SK-N-SH (cell line): ENCODE measurements around the gene SFMBT2. TPM values are rescaled to one million over a fixed set of nuclear protein-coding genes. Genes with fewer than 3 reads are reported as not detected.

Source experiments
- CTCF ChIA-PET: fragments of 300-600, 350-600 bp; formaldehyde crosslinking; extraction: SDS; loops from one replicate; lab custom pipeline; 2021; lab: Yijun Ruan, JAX
- POLR2A ChIA-PET: fragments of 350-600 bp; sonication (Branson Sonifier 250); formaldehyde crosslinking; extraction: SDS; loops from one replicate; lab custom pipeline; 2020; ENCODE audit warnings: antibody characterized with exemption, inconsistent platforms; lab: Yijun Ruan, JAX
- DNase-seq: peaks from one replicate; pipeline ENCODE4 v3.0.0; 2012
- H2AFZ ChIP-seq: fragments of 200-600 bp; sonication (generic); 2 replicates; pipeline ENCODE4 v1.8.1; 2016; ENCODE audit warnings: antibody characterized with exemption, mild to moderate bottlenecking, low read depth
- H3F3A ChIP-seq: fragments of 200-600 bp; sonication (generic); replicated peaks from 2 replicates; pipeline ENCODE3; 2016; ENCODE audit warnings: antibody characterized with exemption, mild to moderate bottlenecking; ENCODE audit not compliant: insufficient read depth
- H3K27ac ChIP-seq, 2 experiments: fragments of 200-500 bp in 1 of 2; fragments of 200-600 bp in 1 of 2; sonication (Bioruptor generic) in 1 of 2; sonication (generic), shearing (Covaris generic) in 1 of 2; 2 replicates each; pipeline versions ENCODE4 v1.5.1 to v1.6.1; 2014 to 2016; ENCODE audit warnings: low read depth in 2 of 2, inconsistent platforms in 1 of 2, low read length in 1 of 2, mild to moderate bottlenecking in 1 of 2, mixed read lengths in 1 of 2
- H3K27me3 ChIP-seq: fragments of 200-600 bp; sonication (generic), shearing (Covaris generic); 2 replicates; pipeline ENCODE4 v1.6.1; 2016; ENCODE audit warnings: mixed run types; ENCODE audit not compliant: insufficient read depth
- H3K36me3 ChIP-seq, 2 experiments: fragments of 200-500 bp in 1 of 2; fragments of 200-600 bp in 1 of 2; sonication (Bioruptor generic) in 1 of 2; sonication (generic) in 1 of 2; replicated peaks in 1 of 2; 2 replicates each; pipeline versions ENCODE3 to v1.5.1; 2014 to 2016; ENCODE audit warnings: low read length in 1 of 2, mild to moderate bottlenecking in 1 of 2; ENCODE audit not compliant: insufficient read depth in 2 of 2, control insufficient read depth in 1 of 2
- H3K4me1 ChIP-seq, 2 experiments: fragments of 200-500 bp in 1 of 2; fragments of 200-600 bp in 1 of 2; sonication (Bioruptor generic) in 1 of 2; sonication (generic), shearing (Covaris generic) in 1 of 2; 2 replicates each; pipeline versions ENCODE4 v1.5.1 to v1.6.1; 2014 to 2016; ENCODE audit warnings: low read depth in 1 of 2, low read length in 1 of 2, mixed run types in 1 of 2; ENCODE audit not compliant: insufficient read depth in 2 of 2, control insufficient read depth in 1 of 2
- H3K4me2 ChIP-seq: fragments of 200-600 bp; sonication (generic), shearing (Covaris generic); 2 replicates; pipeline ENCODE4 v1.6.1; 2017; ENCODE audit warnings: mixed run types
- H3K4me3 ChIP-seq, 2 experiments: fragments of 200-500 bp in 1 of 2; fragments of 200-600 bp in 1 of 2; sonication (Bioruptor generic) in 1 of 2; sonication (generic), shearing (Covaris generic) in 1 of 2; 2 replicates each; pipeline versions ENCODE4 v1.5.1 to v1.8.1; 2014 to 2016; ENCODE audit warnings: low read depth in 2 of 2, inconsistent platforms in 1 of 2, low read length in 1 of 2, mild to moderate bottlenecking in 1 of 2, mixed read lengths in 1 of 2, moderate library complexity in 1 of 2
- H3K79me2 ChIP-seq: fragments of 200-600 bp; sonication (generic); 2 replicates; pipeline ENCODE4 v1.8.1; 2017; ENCODE audit warnings: mild to moderate bottlenecking; ENCODE audit not compliant: insufficient read depth
- H3K9ac ChIP-seq: fragments of 200-600 bp; sonication (generic); 2 replicates; pipeline ENCODE4 v1.6.1; 2017; ENCODE audit warnings: mixed run types
- H3K9me2 ChIP-seq: fragments of 200-600 bp; sonication (generic); 2 replicates; pipeline ENCODE4 v1.6.1; 2017; ENCODE audit warnings: mixed run types
- H3K9me3 ChIP-seq: fragments of 200-600 bp; sonication (generic); 2 replicates; pipeline ENCODE4 v1.6.1; 2017; ENCODE audit warnings: mixed run types, mild to moderate bottlenecking, moderate library complexity
- H4K20me1 ChIP-seq: fragments of 200-600 bp; sonication (generic); 2 replicates; pipeline ENCODE4 v1.6.1; 2017; ENCODE audit warnings: mild to moderate bottlenecking, mixed run types; ENCODE audit not compliant: insufficient read depth
- CHD2 ChIP-seq: fragments of 150-350 bp; IDR thresholded peaks from 2 replicates; pipeline ENCODE4 v1.6.1; 2018; ENCODE audit warnings: low read length; ENCODE audit not compliant: partially characterized antibody
- EZH2phosphoT487 ChIP-seq: fragments of 200-600 bp; sonication (generic); IDR thresholded peaks from 2 replicates; pipeline ENCODE4 v1.6.1; 2017; ENCODE audit warnings: low read depth, mixed run types, mild to moderate bottlenecking, antibody characterized with exemption, moderate library complexity, borderline replicate concordance
- FOSL2 ChIP-seq: IDR thresholded peaks from 2 replicates; pipeline ENCODE4 v1.4.0; 2012; ENCODE audit warnings: low read depth, mild to moderate bottlenecking, moderate library complexity, borderline replicate concordance
- GABPA ChIP-seq: IDR thresholded peaks from 2 replicates; pipeline ENCODE4 v1.4.0; 2012; ENCODE audit warnings: low read depth, mild to moderate bottlenecking
- JUND ChIP-seq: IDR thresholded peaks from 2 replicates; pipeline ENCODE4 v1.4.0; 2012
- NFIC ChIP-seq: IDR thresholded peaks from 2 replicates; pipeline ENCODE4 v1.4.0; 2012; ENCODE audit warnings: borderline replicate concordance
- NRF1 ChIP-seq: IDR thresholded peaks from 2 replicates; pipeline ENCODE4 v1.6.1; 2012; ENCODE audit warnings: low read depth, mild to moderate bottlenecking, low read length
- POLR2AphosphoS5 ChIP-seq: IDR thresholded peaks from 2 replicates; pipeline ENCODE4 v1.6.1; 2012; ENCODE audit warnings: low read depth, low read length
- RAD21 ChIP-seq: IDR thresholded peaks from 2 replicates; pipeline ENCODE4 v1.6.1; 2012; ENCODE audit warnings: mild to moderate bottlenecking, low read length
- SIN3A ChIP-seq: IDR thresholded peaks from 2 replicates; pipeline ENCODE4 v1.6.1; 2012; ENCODE audit warnings: low read depth, mild to moderate bottlenecking, low read length, moderate library complexity, borderline replicate concordance
- SMC3 ChIP-seq: IDR thresholded peaks from 2 replicates; pipeline ENCODE4 v1.6.1; 2012; ENCODE audit warnings: low read depth, low read length, improper control_type of control experiment
- TEAD4 ChIP-seq: IDR thresholded peaks from 2 replicates; pipeline ENCODE4 v1.4.0; 2012; ENCODE audit warnings: mild to moderate bottlenecking, borderline replicate concordance; ENCODE audit not compliant: insufficient read depth
- YY1 ChIP-seq: IDR thresholded peaks from 2 replicates; pipeline ENCODE4 v1.4.0; 2012; ENCODE audit warnings: low read depth, mild to moderate bottlenecking
- ZBTB33 ChIP-seq: IDR thresholded peaks from 2 replicates; pipeline ENCODE4 v1.4.0; 2012; ENCODE audit warnings: low read depth, borderline replicate concordance
- WGBS: methylation state at CpG from one replicate; pipeline ENCODE4 v1.1.6; 2017; ENCODE audit warnings: low lambda C conversion rate; 5-methylcytosine and 5-hydroxymethylcytosine counted together
- polyA plus RNA-seq, 3 experiments: library from polyadenylated mRNA; depleted of rRNA; stranded (reverse); fragments of >200 nt; gene quantifications; 2 replicates each; pipeline ENCODE4 v1.2.3, GENCODE V29; 2012
- TF ChIP-seq, protein P1 (sequence below): IDR thresholded peaks from 2 replicates; pipeline ENCODE4 v1.4.0; 2012; ENCODE audit warnings: low read depth
- TF ChIP-seq, protein P2 (sequence below): fragments of 150-350 bp; IDR thresholded peaks from 2 replicates; pipeline ENCODE4 v1.6.1; 2017; ENCODE audit warnings: antibody characterized with exemption, low read length, low read depth, borderline replicate concordance
- TF ChIP-seq, protein P3 (sequence below): IDR thresholded peaks from 2 replicates; pipeline ENCODE4; 2012

SFMBT2 gene
- polyA plus RNA-seq, 1 of the 3 experiments (the other 2 are of a cell fraction), result 0.20 TPM

DNA sequence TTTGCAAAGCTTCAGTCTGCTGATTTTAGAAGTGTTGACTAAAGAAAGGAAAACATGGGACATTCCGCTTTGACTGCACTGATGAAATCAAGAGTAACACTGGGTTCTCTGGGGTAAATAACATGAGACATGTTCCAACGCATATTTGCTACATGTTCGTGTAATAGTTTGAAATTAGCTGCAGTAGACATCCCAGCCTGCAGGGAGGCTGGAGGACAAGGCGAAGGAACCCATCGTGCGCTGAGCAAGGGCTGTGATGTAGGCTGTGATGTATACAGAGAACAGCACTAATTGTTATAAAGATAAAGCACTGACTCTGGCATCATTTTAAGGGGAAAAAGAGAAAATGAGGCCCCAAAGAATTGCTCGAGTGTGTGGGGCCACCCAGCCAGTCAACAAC, 40.3 kb downstream of the SFMBT2 start:
- Histone ChIP-seq H3K9me2 (no peaks in the 10 kb centered on the region), H3K27me3 (no peaks in the 10 kb centered on the region), H3K9me3 (no peaks in the 10 kb centered on the region), H3K36me3 (no peaks in the 10 kb centered on the region), H3K4me1 (no peaks in the 10 kb centered on the region), H4K20me1 (no peaks in the 10 kb centered on the region), H3K4me2 (no peak overlapping the region), H3K27ac (no peak overlapping the region), H3F3A (no peaks in the 10 kb centered on the region), H3K79me2 (no peaks in the 10 kb centered on the region), H3K9ac (no peak overlapping the region), H2AFZ (no peak overlapping the region), H3K4me3 (no peak overlapping the region)
- WGBS, result 71% methylated on average over 7 of the region's 7 CpGs
- ChIA-PET CTCF (interaction anchor here (1.1 kb wide), 1 partner anchor 37 kb away, joined by 4 read pairs; no protein-coding TSS in a partner anchor), POLR2A (no interaction called here)
- TF ChIP-seq, protein P1, sequence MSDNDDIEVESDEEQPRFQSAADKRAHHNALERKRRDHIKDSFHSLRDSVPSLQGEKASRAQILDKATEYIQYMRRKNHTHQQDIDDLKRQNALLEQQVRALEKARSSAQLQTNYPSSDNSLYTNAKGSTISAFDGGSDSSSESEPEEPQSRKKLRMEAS, result no peak
- TF ChIP-seq ZBTB33 (no peak), TEAD4 (no peak), NRF1 (no peak), GABPA (no peak), EZH2phosphoT487 (no peak), CHD2 (no peak), POLR2AphosphoS5 (no peak), SIN3A (no peak), NFIC (no peak), RAD21 (no peak), SMC3 (no peak), JUND (no peak), FOSL2 (no peak), YY1 (no peak)
- TF ChIP-seq, protein P2, sequence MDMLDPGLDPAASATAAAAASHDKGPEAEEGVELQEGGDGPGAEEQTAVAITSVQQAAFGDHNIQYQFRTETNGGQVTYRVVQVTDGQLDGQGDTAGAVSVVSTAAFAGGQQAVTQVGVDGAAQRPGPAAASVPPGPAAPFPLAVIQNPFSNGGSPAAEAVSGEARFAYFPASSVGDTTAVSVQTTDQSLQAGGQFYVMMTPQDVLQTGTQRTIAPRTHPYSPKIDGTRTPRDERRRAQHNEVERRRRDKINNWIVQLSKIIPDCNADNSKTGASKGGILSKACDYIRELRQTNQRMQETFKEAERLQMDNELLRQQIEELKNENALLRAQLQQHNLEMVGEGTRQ, result no peak
- TF ChIP-seq, protein P3, sequence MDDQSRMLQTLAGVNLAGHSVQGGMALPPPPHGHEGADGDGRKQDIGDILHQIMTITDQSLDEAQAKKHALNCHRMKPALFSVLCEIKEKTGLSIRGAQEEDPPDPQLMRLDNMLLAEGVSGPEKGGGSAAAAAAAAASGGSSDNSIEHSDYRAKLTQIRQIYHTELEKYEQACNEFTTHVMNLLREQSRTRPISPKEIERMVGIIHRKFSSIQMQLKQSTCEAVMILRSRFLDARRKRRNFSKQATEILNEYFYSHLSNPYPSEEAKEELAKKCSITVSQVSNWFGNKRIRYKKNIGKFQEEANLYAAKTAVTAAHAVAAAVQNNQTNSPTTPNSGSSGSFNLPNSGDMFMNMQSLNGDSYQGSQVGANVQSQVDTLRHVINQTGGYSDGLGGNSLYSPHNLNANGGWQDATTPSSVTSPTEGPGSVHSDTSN, result no peak
- DNase-seq, result no peak
